Measurements from ENCODE around the gene HOMER2.

- TF ChIP-seq CTCF (IDR thresholded peaks at IDR 0.05; ENCODE audit: poor library complexity) (no peak), EZH2 (IDR thresholded peaks at IDR 0.05; ENCODE audit: borderline replicate concordance) (no peak)
These were observed 74.7 kb downstream of the HOMER2 start for GRCh38 chr15:82877825-82878224.

Measured in hepatocyte (in vitro differentiated cells).